Measurements from ENCODE around the gene MCM6.

The MCM6 gene

DNA sequence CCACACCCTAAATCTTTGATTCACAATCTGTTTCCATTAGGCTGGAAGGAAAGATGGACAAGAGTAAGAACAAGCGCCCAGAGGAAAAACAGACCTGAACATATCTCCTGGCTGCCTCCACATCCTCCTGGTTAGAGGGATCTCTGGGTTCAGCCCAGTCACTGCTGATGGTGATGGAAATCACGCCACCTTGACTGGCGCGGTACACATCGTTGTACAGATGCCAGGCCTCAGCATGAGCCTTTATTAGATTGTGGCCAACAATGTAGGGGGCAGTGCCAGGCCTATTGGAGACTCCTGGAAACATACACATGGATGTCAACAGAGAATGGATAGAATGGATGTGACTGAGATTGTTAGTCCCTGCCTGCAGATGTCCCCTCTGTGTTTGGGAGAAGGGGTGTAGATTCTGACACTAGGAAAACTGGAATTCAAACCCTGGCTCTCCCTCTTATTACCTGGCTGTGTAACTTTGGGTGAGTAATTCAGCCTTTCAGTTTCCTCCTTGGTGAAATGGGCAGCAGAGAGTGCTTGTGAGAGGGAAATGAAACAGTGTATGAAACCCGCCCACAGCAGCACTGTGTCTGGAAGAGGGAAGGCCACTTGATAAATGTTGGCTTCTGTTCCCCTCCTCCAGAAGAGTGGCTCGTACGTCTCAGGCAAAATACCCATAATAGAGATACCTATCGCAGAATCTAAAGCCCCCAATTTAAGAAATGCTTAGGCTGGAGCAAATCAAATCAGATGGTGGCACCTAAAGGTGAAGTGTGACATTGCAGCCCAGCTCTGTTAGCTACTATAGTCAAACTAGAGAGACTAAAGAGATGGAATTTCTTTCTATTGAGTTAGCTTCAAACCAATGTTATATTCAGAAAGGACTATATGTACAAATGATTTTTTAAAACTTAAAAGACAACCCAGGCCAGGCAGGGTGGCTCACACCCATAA, 75.5 kb downstream of the MCM6 start:
- intact Hi-C loops (cut with DNase I; ENCODE audit: low total_unique reads), result no loop called here
- no peaks in the 10 kb centered on the region for H3K36me3 ChIP-seq
- no peak for DNase-seq
- H3K27ac ChIP-seq, result no peak overlapping the region
- H3K27me3 ChIP-seq, result no peaks in the 10 kb centered on the region
- TF ChIP-seq, protein P1, sequence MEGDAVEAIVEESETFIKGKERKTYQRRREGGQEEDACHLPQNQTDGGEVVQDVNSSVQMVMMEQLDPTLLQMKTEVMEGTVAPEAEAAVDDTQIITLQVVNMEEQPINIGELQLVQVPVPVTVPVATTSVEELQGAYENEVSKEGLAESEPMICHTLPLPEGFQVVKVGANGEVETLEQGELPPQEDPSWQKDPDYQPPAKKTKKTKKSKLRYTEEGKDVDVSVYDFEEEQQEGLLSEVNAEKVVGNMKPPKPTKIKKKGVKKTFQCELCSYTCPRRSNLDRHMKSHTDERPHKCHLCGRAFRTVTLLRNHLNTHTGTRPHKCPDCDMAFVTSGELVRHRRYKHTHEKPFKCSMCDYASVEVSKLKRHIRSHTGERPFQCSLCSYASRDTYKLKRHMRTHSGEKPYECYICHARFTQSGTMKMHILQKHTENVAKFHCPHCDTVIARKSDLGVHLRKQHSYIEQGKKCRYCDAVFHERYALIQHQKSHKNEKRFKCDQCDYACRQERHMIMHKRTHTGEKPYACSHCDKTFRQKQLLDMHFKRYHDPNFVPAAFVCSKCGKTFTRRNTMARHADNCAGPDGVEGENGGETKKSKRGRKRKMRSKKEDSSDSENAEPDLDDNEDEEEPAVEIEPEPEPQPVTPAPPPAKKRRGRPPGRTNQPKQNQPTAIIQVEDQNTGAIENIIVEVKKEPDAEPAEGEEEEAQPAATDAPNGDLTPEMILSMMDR (IDR thresholded peaks at IDR 0.05), result no peak
- no peak overlapping the region for H3K4me3 ChIP-seq
- no peaks in the 10 kb centered on the region for H3K4me1 ChIP-seq
- H3K9me3 ChIP-seq, result no peaks in the 10 kb centered on the region

DNA sequence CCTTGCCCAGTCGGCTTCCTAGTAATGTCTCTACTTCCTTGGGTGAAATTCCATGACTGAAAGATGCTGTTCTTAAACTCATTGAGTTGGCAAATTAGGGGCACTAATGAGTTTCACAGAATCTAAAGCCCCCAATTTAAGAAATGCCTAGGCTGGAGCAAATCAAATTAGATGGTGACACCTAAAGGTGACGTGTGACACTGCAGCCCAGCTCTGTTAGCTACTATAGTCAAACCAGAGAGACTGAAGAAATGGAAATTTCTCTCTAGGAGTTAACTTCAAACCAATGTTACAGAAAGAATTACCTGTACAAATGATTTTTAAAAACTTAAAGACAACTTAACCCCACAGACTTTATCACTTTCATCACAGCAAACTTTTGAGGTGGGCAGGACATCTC, 76.5 kb downstream of the MCM6 start:
- intact Hi-C loops (cut with DNase I; ENCODE audit: low total_unique reads), result no loop called here
- Histone ChIP-seq H3K27ac (no peak overlapping the region), H3K4me1 (no peaks in the 10 kb centered on the region), H3K27me3 (no peaks in the 10 kb centered on the region), H3K9me3 (no peaks in the 10 kb centered on the region), H3K36me3 (no peaks in the 10 kb centered on the region), H3K4me3 (no peak overlapping the region)
- TF ChIP-seq, protein P1 (IDR thresholded peaks at IDR 0.05), result no peak
- DNase-seq, result no peak

DNA sequence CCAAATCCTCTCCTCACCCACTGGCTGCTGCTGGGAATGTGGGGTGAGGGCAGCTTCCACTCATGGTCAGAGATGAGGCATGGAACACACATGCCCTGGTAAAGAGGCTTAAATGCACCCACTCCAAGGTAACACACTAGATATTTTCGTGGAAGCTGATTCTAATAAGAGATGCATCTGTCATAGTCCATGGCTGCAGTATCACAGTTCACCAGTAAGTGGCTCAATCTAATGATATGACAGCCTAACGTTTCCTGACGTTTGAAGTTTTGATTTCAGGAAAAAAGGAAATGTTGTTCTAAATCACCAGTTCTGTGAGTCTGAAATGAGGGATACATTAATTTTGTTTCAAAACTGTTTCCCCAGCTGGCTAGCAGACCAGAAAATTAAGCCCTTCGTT, 77.5 kb downstream of the MCM6 start:
- intact Hi-C loops (cut with DNase I; ENCODE audit: low total_unique reads), result no loop called here
- no peaks in the 10 kb centered on the region for H3K9me3 ChIP-seq
- no peaks in the 10 kb centered on the region for H3K27me3 ChIP-seq
- H3K4me3 ChIP-seq, result no peak overlapping the region
- no peaks in the 10 kb centered on the region for H3K4me1 ChIP-seq
- H3K36me3 ChIP-seq, result no peaks in the 10 kb centered on the region
- TF ChIP-seq, protein P1 (IDR thresholded peaks at IDR 0.05), result no peak
- no peak overlapping the region for H3K27ac ChIP-seq
- no peak for DNase-seq

DNA sequence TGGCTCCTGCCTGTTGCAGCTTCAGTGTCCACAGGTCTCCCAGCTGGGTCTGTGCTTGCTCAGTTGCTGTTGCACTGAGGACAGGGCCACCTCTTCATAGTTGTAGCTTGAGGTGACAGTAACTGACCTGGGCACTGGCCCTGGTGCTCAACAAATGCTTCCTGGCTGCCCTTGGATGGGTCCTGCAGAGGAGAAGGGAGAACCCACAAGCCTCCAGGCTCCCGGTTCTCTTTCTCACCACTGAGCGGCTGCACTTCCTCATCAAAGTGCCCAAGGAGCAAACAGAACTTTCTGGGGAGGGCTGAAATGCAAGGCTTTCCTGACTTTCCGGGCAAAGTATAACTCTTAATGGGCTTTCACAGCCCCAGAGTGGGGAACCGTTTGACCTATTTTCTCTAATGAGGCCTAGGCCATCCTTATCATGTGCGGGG, 78.0 kb downstream of the MCM6 start:
- Histone ChIP-seq H3K36me3 (no peaks in the 10 kb centered on the region), H3K4me3 (no peak overlapping the region), H3K4me1 (no peaks in the 10 kb centered on the region), H3K9me3 (no peaks in the 10 kb centered on the region), H3K27ac (no peak overlapping the region), H3K27me3 (no peaks in the 10 kb centered on the region)
- TF ChIP-seq, protein P1 (IDR thresholded peaks at IDR 0.05), result no peak
- intact Hi-C loops (cut with DNase I; ENCODE audit: low total_unique reads), result no loop called here
- DNase-seq, result no peak

DNA sequence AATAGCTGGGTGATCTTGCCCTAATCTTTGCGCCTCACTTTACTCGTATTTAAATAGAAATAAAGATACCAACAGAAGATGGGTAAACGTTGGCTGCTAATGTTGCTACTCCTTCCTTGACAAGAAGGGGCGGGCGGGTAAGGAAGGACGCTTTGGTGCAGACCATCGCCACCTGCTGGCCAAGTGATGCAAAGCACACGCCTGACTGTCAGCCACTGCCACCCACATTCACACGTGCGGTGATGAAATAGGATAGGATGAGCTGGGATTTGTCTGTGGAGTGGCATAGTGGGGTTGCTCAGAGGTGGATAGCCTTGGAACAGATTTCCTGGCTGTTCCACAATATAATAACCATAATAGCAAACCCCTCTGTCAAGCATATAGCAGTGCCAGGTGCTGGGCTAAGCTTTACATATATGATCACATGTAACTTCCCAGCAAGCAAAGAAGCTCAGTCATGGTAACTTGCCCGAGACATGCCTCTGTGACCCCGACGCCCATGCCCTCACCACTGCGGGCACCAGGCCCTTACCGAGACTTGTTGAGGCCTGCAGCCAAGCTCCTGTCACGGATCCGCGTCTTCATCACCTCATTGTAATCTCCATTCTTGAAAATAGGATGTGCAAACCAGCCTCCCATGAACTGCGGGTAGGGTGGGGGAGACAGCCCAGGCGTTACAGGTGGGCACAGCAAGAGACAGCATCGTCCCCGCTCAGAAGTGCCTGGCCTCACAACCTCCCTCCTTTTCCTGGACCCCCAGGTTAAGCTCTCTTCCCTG, 78.6 kb downstream of the MCM6 start:
- TF ChIP-seq, protein P1 (IDR thresholded peaks at IDR 0.05), result peak; percentile 77 to 82
- intact Hi-C loops (cut with DNase I; ENCODE audit: low total_unique reads), result no loop called here
- Histone ChIP-seq H3K9me3 (no peaks in the 10 kb centered on the region), H3K27me3 (no peaks in the 10 kb centered on the region), H3K4me1 (no peaks in the 10 kb centered on the region), H3K27ac (no peak overlapping the region), H3K4me3 (no peak overlapping the region), H3K36me3 (no peaks in the 10 kb centered on the region)
- DNase-seq, result peak; percentile 71 to 74

All from tibial artery (tissue), 4 donors.